HEK293 (cell line): ENCODE results near the gene BAD.

Source experiments
- CTCF ChIA-PET: fragments of 350-600 bp; formaldehyde crosslinking; extraction: SDS; loops from one replicate; lab custom pipeline; 2021; ENCODE audit warnings: antibody characterized with exemption; lab: Yijun Ruan, JAX
- POLR2A ChIA-PET: fragments of 300-600 bp; formaldehyde crosslinking; extraction: SDS; loops from one replicate; lab custom pipeline; 2020; ENCODE audit warnings: antibody characterized with exemption, inconsistent platforms; lab: Yijun Ruan, JAX
- H3K27ac ChIP-seq: fragments of 200-500 bp; sonication (Bioruptor generic); 2 replicates; pipeline ENCODE4 v1.5.1; 2014; ENCODE audit warnings: low read depth, low read length, control low read depth, inconsistent platforms; ENCODE audit errors: extremely low read depth
- H3K36me3 ChIP-seq, 2 experiments: fragments of 200-500 bp in 1 of 2; sonication (Bioruptor generic) in 1 of 2; 1 replicate in 1 of 2; 2 replicates in 1 of 2; pipeline ENCODE4 v1.5.1; 2014 to 2017; ENCODE audit warnings: inconsistent platforms in 2 of 2, low read length in 2 of 2; ENCODE audit not compliant: control insufficient read depth in 2 of 2, insufficient read depth in 1 of 2
- H3K4me1 ChIP-seq: fragments of 200-500 bp; sonication (Bioruptor generic); 2 replicates; pipeline ENCODE4 v1.5.1; 2014; ENCODE audit warnings: mild to moderate bottlenecking, low read length, inconsistent platforms; ENCODE audit not compliant: control insufficient read depth, insufficient read depth
- H3K4me3 ChIP-seq: 2 replicates; pipeline ENCODE4 v1.5.1; 2011; ENCODE audit warnings: low read depth, mild to moderate bottlenecking, control low read depth, low read length, moderate library complexity
- H3K9me3 ChIP-seq: fragments of 200-500 bp; sonication (Bioruptor generic); 2 replicates; pipeline ENCODE4 v1.5.1; 2014; ENCODE audit warnings: low read depth, low read length, inconsistent platforms; ENCODE audit not compliant: control insufficient read depth, insufficient read depth
- GLI2 ChIP-seq: fragments of 450-650 bp; formaldehyde crosslinking; IDR thresholded peaks from 2 replicates; pipeline ENCODE4; 2017; ENCODE audit warnings: missing biosample characterization, missing genetic modification characterization, low read depth, borderline replicate concordance
- SALL2 ChIP-seq: fragments of 450-650 bp; formaldehyde crosslinking; IDR thresholded peaks from 2 replicates; pipeline ENCODE4 v1.5.0; 2017; ENCODE audit warnings: missing biosample characterization, mild to moderate bottlenecking, missing genetic modification characterization, borderline replicate concordance
- SCRT1 ChIP-seq: fragments of 450-650 bp; formaldehyde crosslinking; IDR thresholded peaks from 2 replicates; pipeline ENCODE4 v1.5.1; 2016; ENCODE audit warnings: missing biosample characterization, missing genetic modification characterization, borderline replicate concordance
- SCRT2 ChIP-seq: fragments of 450-650 bp; formaldehyde crosslinking; IDR thresholded peaks from 2 replicates; pipeline ENCODE4 v1.5.1; 2016; ENCODE audit warnings: missing biosample characterization, missing genetic modification characterization
- TRIM28 ChIP-seq: IDR thresholded peaks from 2 replicates; pipeline ENCODE4 v1.6.1; 2011; ENCODE audit warnings: low read length, control low read depth, borderline replicate concordance
- YY2 ChIP-seq: fragments of 450-650 bp; formaldehyde crosslinking; IDR thresholded peaks from 2 replicates; pipeline ENCODE4 v1.5.1; 2016; ENCODE audit warnings: missing biosample characterization, missing genetic modification characterization
- ZBTB26 ChIP-seq: fragments of 450-650 bp; formaldehyde crosslinking; optimal IDR thresholded peaks from 2 replicates; pipeline ENCODE3; 2016; ENCODE audit warnings: missing biosample characterization, mild to moderate bottlenecking, missing genetic modification characterization
- ZBTB44 ChIP-seq: fragments of 450-650 bp; IDR thresholded peaks from 2 replicates; pipeline ENCODE4 v1.5.1; 2018; ENCODE audit warnings: missing biosample characterization, mild to moderate bottlenecking, missing genetic modification characterization
- ZFP69B ChIP-seq: fragments of 450-650 bp; formaldehyde crosslinking; IDR thresholded peaks from 2 replicates; pipeline ENCODE4 v1.5.1; 2016; ENCODE audit warnings: missing biosample characterization, missing genetic modification characterization
- ZNF138 ChIP-seq: fragments of 450-650 bp; formaldehyde crosslinking; IDR thresholded peaks from 2 replicates; pipeline ENCODE4 v1.5.1; 2016; ENCODE audit warnings: missing biosample characterization, missing genetic modification characterization, borderline replicate concordance
- ZNF302 ChIP-seq: fragments of 450-650 bp; formaldehyde crosslinking; IDR thresholded peaks from 2 replicates; pipeline ENCODE4 v1.5.1; 2016; ENCODE audit warnings: missing biosample characterization, missing genetic modification characterization, low read depth
- ZNF514 ChIP-seq: fragments of 450-650 bp; formaldehyde crosslinking; IDR thresholded peaks from 2 replicates; pipeline ENCODE4 v1.5.1; 2016; ENCODE audit warnings: missing biosample characterization, missing genetic modification characterization
- ZNF596 ChIP-seq: fragments of 450-650 bp; IDR thresholded peaks from 2 replicates; pipeline ENCODE4 v1.5.0; 2018; ENCODE audit warnings: missing biosample characterization, mild to moderate bottlenecking, missing genetic modification characterization, moderate library complexity
- ZNF623 ChIP-seq: fragments of 450-650 bp; formaldehyde crosslinking; IDR thresholded peaks from 2 replicates; pipeline ENCODE4 v1.5.1; 2016; ENCODE audit warnings: missing biosample characterization, missing genetic modification characterization
- ZNF677 ChIP-seq: fragments of 450-650 bp; IDR thresholded peaks from 2 replicates; pipeline ENCODE4 v1.5.0; 2018; ENCODE audit warnings: missing biosample characterization, mild to moderate bottlenecking, missing genetic modification characterization, moderate library complexity
- ZNF76 ChIP-seq: fragments of 450-650 bp; formaldehyde crosslinking; IDR thresholded peaks from 2 replicates; pipeline ENCODE4; 2016; ENCODE audit warnings: low read depth, missing biosample characterization, missing genetic modification characterization, borderline replicate concordance
- TF ChIP-seq, protein P1 (sequence below): fragments of 450-650 bp; formaldehyde crosslinking; IDR thresholded peaks from 2 replicates; pipeline ENCODE4 v1.5.1; 2016; ENCODE audit warnings: missing biosample characterization, missing genetic modification characterization
- TF ChIP-seq, protein P2 (sequence below): fragments of 450-650 bp; formaldehyde crosslinking; IDR thresholded peaks from 2 replicates; pipeline ENCODE4 v1.5.1; 2016; ENCODE audit warnings: missing biosample characterization, missing genetic modification characterization, borderline replicate concordance
- TF ChIP-seq, protein P3 (sequence below): fragments of 450-650 bp; formaldehyde crosslinking; IDR thresholded peaks from 2 replicates; pipeline ENCODE4 v1.5.1; 2016; ENCODE audit warnings: missing biosample characterization, missing genetic modification characterization

The BAD gene

GRCh38 chr11:64304032-64304315 lies 19.5 kb upstream of the BAD start (continued):
- TF ChIP-seq ZNF514 (tag by site-specific recombination) (no peak), ZNF623 (tag by site-specific recombination) (no peak), ZBTB26 (tag by site-specific recombination) (no peak), SALL2 (tag by site-specific recombination) (no peak), YY2 (tag by site-specific recombination) (no peak)
- TF ChIP-seq, protein P1, sequence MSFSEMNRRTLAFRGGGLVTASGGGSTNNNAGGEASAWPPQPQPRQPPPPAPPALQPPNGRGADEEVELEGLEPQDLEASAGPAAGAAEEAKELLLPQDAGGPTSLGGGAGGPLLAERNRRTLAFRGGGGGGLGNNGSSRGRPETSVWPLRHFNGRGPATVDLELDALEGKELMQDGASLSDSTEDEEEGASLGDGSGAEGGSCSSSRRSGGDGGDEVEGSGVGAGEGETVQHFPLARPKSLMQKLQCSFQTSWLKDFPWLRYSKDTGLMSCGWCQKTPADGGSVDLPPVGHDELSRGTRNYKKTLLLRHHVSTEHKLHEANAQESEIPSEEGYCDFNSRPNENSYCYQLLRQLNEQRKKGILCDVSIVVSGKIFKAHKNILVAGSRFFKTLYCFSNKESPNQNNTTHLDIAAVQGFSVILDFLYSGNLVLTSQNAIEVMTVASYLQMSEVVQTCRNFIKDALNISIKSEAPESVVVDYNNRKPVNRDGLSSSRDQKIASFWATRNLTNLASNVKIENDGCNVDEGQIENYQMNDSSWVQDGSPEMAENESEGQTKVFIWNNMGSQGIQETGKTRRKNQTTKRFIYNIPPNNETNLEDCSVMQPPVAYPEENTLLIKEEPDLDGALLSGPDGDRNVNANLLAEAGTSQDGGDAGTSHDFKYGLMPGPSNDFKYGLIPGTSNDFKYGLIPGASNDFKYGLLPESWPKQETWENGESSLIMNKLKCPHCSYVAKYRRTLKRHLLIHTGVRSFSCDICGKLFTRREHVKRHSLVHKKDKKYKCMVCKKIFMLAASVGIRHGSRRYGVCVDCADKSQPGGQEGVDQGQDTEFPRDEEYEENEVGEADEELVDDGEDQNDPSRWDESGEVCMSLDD: no peak

- no peaks in the 10 kb centered on the region for H3K4me1 ChIP-seq
Observed at GRCh38 chr11:64303109-64304031, 18.9 kb upstream of the BAD start.

More at GRCh38 chr11:64303109-64304031, 18.9 kb upstream of the BAD start:
- Histone ChIP-seq H3K36me3 (peaks cover 0 to 5% of the 10 kb centered on the region in 2 experiments; a peak in 1 of 3 replicates), H3K4me3 (no peak overlapping the region), H3K9me3 (no peaks in the 10 kb centered on the region), H3K27ac (no peak overlapping the region)
- TF ChIP-seq ZNF677 (tag by site-specific recombination): no peak
- no peak for TF ChIP-seq ZFP69B (tag by site-specific recombination)
- TF ChIP-seq, protein P2, sequence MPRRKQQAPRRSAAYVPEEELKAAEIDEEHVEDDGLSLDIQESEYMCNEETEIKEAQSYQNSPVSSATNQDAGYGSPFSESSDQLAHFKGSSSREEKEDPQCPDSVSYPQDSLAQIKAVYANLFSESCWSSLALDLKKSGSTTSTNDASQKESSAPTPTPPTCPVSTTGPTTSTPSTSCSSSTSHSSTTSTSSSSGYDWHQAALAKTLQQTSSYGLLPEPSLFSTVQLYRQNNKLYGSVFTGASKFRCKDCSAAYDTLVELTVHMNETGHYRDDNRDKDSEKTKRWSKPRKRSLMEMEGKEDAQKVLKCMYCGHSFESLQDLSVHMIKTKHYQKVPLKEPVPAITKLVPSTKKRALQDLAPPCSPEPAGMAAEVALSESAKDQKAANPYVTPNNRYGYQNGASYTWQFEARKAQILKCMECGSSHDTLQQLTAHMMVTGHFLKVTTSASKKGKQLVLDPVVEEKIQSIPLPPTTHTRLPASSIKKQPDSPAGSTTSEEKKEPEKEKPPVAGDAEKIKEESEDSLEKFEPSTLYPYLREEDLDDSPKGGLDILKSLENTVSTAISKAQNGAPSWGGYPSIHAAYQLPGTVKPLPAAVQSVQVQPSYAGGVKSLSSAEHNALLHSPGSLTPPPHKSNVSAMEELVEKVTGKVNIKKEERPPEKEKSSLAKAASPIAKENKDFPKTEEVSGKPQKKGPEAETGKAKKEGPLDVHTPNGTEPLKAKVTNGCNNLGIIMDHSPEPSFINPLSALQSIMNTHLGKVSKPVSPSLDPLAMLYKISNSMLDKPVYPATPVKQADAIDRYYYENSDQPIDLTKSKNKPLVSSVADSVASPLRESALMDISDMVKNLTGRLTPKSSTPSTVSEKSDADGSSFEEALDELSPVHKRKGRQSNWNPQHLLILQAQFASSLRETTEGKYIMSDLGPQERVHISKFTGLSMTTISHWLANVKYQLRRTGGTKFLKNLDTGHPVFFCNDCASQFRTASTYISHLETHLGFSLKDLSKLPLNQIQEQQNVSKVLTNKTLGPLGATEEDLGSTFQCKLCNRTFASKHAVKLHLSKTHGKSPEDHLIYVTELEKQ: no peak
- TF ChIP-seq ZNF138 (tag by site-specific recombination): no peak
- TF ChIP-seq, protein P3, sequence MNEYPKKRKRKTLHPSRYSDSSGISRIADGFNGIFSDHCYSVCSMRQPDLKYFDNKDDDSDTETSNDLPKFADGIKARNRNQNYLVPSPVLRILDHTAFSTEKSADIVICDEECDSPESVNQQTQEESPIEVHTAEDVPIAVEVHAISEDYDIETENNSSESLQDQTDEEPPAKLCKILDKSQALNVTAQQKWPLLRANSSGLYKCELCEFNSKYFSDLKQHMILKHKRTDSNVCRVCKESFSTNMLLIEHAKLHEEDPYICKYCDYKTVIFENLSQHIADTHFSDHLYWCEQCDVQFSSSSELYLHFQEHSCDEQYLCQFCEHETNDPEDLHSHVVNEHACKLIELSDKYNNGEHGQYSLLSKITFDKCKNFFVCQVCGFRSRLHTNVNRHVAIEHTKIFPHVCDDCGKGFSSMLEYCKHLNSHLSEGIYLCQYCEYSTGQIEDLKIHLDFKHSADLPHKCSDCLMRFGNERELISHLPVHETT (tag by site-specific recombination): no peak
- no peak for TF ChIP-seq ZNF76 (tag by site-specific recombination)
- TF ChIP-seq ZNF596 (tag by site-specific recombination): no peak
- no peak for TF ChIP-seq ZBTB44 (tag by site-specific recombination)
- no peak for TF ChIP-seq SCRT2 (tag by site-specific recombination)
- no peak for TF ChIP-seq ZNF302 (tag by site-specific recombination)
- TF ChIP-seq SCRT1 (tag by site-specific recombination): no peak
- no peak for TF ChIP-seq TRIM28
- no peak for TF ChIP-seq GLI2 (tag by site-specific recombination)
- CTCF ChIA-PET: interaction anchor here (0.6 to 5.8 kb wide), 37 partner anchors 8 to 1741 kb away, joined by 3 to 81 read pairs (median 5); partner anchors contain the start of genes FERMT3, FKBP2, PLCB3 and PPP1R14B
- POLR2A ChIA-PET: interaction anchor here (0.6 to 3.6 kb wide), 15 partner anchors 14 to 1462 kb away, joined by 3 to 43 read pairs (median 5); partner anchors contain the start of genes BAD, FKBP2, GPR137 and PRDX5
